AG09309 (cell line): Measurements from ENCODE around the gene TGM4.

Source experiments
- DNase-seq: peaks from one replicate; pipeline ENCODE4 v3.0.0-alpha.2; 2010; ENCODE audit warnings: low read depth
- H3K4me3 ChIP-seq: 2 replicates; pipeline ENCODE4 v1.5.1; 2011; ENCODE audit warnings: mild to moderate bottlenecking, low read depth, low read length, moderate library complexity; ENCODE audit not compliant: control insufficient read depth
- CTCF ChIP-seq: IDR thresholded peaks from 2 replicates; pipeline ENCODE4 v1.5.1; 2011; ENCODE audit warnings: mild to moderate bottlenecking, low read depth, low read length, inconsistent platforms; ENCODE audit not compliant: insufficient read depth, control insufficient read depth; ENCODE audit errors: missing control alignments

The TGM4 gene

DNA sequence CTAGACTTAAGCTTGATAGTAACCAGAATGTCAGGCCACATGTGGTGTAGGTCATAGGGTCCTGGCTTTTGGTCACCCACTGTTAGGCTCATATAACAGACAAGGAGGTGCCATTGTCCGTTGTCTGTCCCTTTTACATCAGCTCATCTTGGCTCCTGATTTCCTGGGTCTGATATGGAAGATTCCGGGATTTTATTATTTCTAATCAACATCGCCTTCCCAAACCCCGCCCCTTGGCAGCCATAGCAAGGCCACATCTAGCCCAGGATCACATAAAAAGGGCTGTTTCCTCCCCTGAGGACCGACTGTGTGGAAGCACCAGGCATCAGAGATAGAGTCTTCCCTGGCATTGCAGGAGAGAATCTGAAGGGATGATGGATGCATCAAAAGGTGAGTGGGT lies at the start of gene TGM4:
Gene TGM4 (plus strand): TSS at position 301 of the 400 bp plus-strand sequence. CDS start 71 bp downstream, at position 372.
- DNase-seq, result no peak
- no peak for TF ChIP-seq CTCF
- no peak within 1 kb of the TSS for H3K4me3 ChIP-seq

GRCh38 chr3:44825264-44825925 lies 49.0 kb upstream of the TGM4 start:
- DNase-seq, result peak; percentile 38

DNA sequence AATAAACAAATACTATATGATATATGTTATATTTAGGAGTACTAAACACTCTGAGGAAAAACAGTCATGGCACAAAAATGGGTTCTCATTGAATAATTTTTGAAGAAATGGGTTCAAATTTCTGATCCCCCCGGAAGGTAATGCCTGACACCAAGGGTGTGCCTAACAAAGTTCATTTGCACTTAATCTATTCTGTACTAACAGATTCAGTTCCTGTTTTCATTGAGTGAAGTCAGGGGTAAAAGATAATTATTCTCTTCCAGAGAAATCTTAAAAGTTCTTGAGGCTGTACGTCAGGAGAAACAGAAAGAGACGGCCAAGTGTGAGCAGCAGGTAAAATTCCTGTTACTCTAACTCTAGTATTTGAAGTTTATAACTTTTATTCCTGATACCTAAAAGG lies 47.2 kb upstream of the TGM4 start:
- TF ChIP-seq CTCF, result no peak
- no peak for DNase-seq
- H3K4me3 ChIP-seq, result no peak overlapping the region

More at GRCh38 chr3:44825264-44825925, 49.0 kb upstream of the TGM4 start:
- no peak for TF ChIP-seq CTCF
- H3K4me3 ChIP-seq, result no peak overlapping the region

DNA sequence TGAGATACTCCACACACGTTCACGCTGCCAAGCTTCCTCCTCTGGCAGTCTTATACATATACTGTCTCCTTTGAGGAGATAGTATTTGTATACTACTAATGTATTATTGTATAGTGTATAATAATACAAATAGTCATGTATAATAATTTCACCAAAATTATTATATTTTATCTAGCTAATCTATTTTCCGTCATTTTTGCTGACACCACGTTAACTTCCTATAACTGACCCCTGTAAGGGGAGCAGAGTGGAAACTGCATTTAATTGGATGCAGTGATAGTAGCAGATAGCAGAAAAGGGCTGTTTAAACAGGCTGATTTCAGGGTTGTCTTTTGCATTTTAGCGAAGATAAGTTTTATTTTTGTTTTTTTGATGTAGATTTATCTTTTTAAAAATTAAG lies 43.2 kb upstream of the TGM4 start:
- no peak overlapping the region for H3K4me3 ChIP-seq
- no peak for TF ChIP-seq CTCF
- DNase-seq, result no peak

- no peak for TF ChIP-seq CTCF
- H3K4me3 ChIP-seq, result no peak overlapping the region
- no peak for DNase-seq
Measured at GRCh38 chr3:44832032-44832431, 42.4 kb upstream of the TGM4 start.

DNA sequence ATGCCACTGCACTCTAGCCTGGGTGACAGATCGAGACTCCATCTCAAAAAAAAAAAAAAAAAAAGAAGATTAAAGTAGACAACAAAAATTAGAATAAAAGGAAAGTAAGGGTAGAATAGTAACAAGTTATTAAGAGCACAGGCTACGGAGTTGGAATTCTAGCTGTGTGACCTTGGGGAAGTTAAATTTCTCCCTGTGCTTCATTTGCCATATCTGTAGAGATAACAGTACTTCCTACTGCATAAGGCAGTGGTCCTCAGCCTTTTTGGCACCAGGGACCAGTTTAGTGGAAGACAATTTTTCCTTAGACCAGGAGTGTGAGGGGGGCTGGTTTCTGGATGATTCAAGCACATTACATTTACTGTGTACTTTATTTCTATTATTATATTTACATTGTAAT lies 41.4 kb upstream of the TGM4 start:
- no peak for DNase-seq
- TF ChIP-seq CTCF, result no peak
- H3K4me3 ChIP-seq, result no peak overlapping the region
